ENCODE results near the gene SMIM33. TPM values are rescaled to one million over a fixed set of nuclear protein-coding genes. Genes with fewer than 3 reads are reported as not detected.

The SMIM33 gene
- total RNA-seq, 2 experiments from 2014 or later = 1.1 to 1.2 TPM

- ChIA-PET CTCF (interaction anchor here (0.8 to 4.6 kb wide), 7 partner anchors 14 to 58 kb away, joined by 3 to 14 read pairs (median 4); no protein-coding TSS in a partner anchor), POLR2A (no interaction called here)
- H3K9me3 Mint-ChIP-seq = no peaks in the 10 kb centered on the region
- no peaks in the 10 kb centered on the region for H3K27me3 Mint-ChIP-seq
- peak overlapping the region; percentile 29 for H3K4me3 Mint-ChIP-seq
- H3K36me3 Mint-ChIP-seq (ENCODE audit: low read depth) = no peaks in the 10 kb centered on the region
- peaks cover 64% of the 10 kb centered on the region for H3K4me1 Mint-ChIP-seq
- no peak for DNase-seq
- H3K27ac Mint-ChIP-seq = peak overlapping the region; percentile 92
Measured at GRCh38 chr5:139459451-139459934, 11.3 kb upstream of the SMIM33 start.

- CTCF ChIA-PET = interaction anchor here (0.6 to 1.5 kb wide), 3 partner anchors 14 to 38 kb away, joined by 3 to 4 read pairs (median 4); no protein-coding TSS in a partner anchor
- H3K36me3 Mint-ChIP-seq (ENCODE audit: low read depth) = no peaks in the 10 kb centered on the region
- H3K4me3 Mint-ChIP-seq = no peak overlapping the region
- no peaks in the 10 kb centered on the region for H3K27me3 Mint-ChIP-seq
- peaks cover 54% of the 10 kb centered on the region for H3K4me1 Mint-ChIP-seq
- no peaks in the 10 kb centered on the region for H3K9me3 Mint-ChIP-seq
- POLR2A ChIA-PET = no interaction called here
- H3K27ac Mint-ChIP-seq = peak overlapping the region; percentile 92
- DNase-seq = no peak
Measured at GRCh38 chr5:139460455-139460854, 10.3 kb upstream of the SMIM33 start.

GRCh38 chr5:139461176-139461575, 9.6 kb upstream of the SMIM33 start:
- Mint-ChIP-seq H3K4me3 (no peak overlapping the region), H3K27ac (peak overlapping the region; percentile 13), H3K36me3 (ENCODE audit: low read depth) (no peaks in the 10 kb centered on the region), H3K27me3 (no peaks in the 10 kb centered on the region), H3K9me3 (no peaks in the 10 kb centered on the region), H3K4me1 (peaks cover 50% of the 10 kb centered on the region)
- no peak for DNase-seq
- POLR2A ChIA-PET = no interaction called here
- CTCF ChIA-PET = interaction anchor here (1.2 to 2.1 kb wide), 3 partner anchors 13 to 39 kb away, joined by 4 to 9 read pairs (median 4); partner anchors contain the start of gene STING1

GRCh38 chr5:139461698-139462097, 9.1 kb upstream of the SMIM33 start:
- CTCF ChIA-PET = interaction anchor here (1.0 to 2.1 kb wide), 5 partner anchors 12 to 71 kb away, joined by 3 to 9 read pairs (median 4); partner anchors contain the start of gene STING1
- no peaks in the 10 kb centered on the region for H3K27me3 Mint-ChIP-seq
- peak overlapping the region; percentile 27 for H3K27ac Mint-ChIP-seq

GRCh38 chr5:139462586-139463276, 8.1 kb upstream of the SMIM33 start, which contains the start of gene ECSCR:
Gene ECSCR, minus strand, starts transcription at chr5:139462743. Its CDS starts 73 bp downstream, at chr5:139462670.
- ChIA-PET CTCF (interaction anchor here (0.5 to 2.1 kb wide), 7 partner anchors 11 to 72 kb away, joined by 3 to 9 read pairs (median 4); partner anchors contain the start of gene STING1), POLR2A (no interaction called here)
- no peaks in the 10 kb centered on the region for H3K9me3 Mint-ChIP-seq
- H3K4me1 Mint-ChIP-seq = peaks cover 36% of the 10 kb centered on the region
- no peak for DNase-seq
- no peaks in the 10 kb centered on the region for H3K36me3 Mint-ChIP-seq (ENCODE audit: low read depth)
- H3K4me3 Mint-ChIP-seq = no peak within 1 kb of the TSS
- no peaks in the 10 kb centered on the region for H3K27me3 Mint-ChIP-seq
- H3K27ac Mint-ChIP-seq = peak within 1 kb of the TSS; percentile 27

More at GRCh38 chr5:139461698-139462097, 9.1 kb upstream of the SMIM33 start:
- no peaks in the 10 kb centered on the region for H3K36me3 Mint-ChIP-seq (ENCODE audit: low read depth)
- H3K4me3 Mint-ChIP-seq = no peak overlapping the region
- no peak for DNase-seq
- H3K4me1 Mint-ChIP-seq = peaks cover 44% of the 10 kb centered on the region
- H3K9me3 Mint-ChIP-seq = no peaks in the 10 kb centered on the region
- POLR2A ChIA-PET = no interaction called here

- peaks cover 52% of the 10 kb centered on the region for H3K4me1 Mint-ChIP-seq
- POLR2A ChIA-PET = no interaction called here
- H3K9me3 Mint-ChIP-seq = no peaks in the 10 kb centered on the region
- no peaks in the 10 kb centered on the region for H3K27me3 Mint-ChIP-seq
- peaks cover 4% of the 10 kb centered on the region for H3K36me3 Mint-ChIP-seq (ENCODE audit: low read depth)
- CTCF ChIA-PET = interaction anchor here (0.9 to 1.6 kb wide), 2 partner anchors 10 to 48 kb away, joined by 3 read pairs; no protein-coding TSS in a partner anchor
- peak overlapping the region; percentile 73 for H3K27ac Mint-ChIP-seq
- no peak overlapping the region for H3K4me3 Mint-ChIP-seq
- no peak for DNase-seq
Measured at GRCh38 chr5:139468421-139468931, 2.3 kb upstream of the SMIM33 start.

- no peak for DNase-seq
- ChIA-PET POLR2A (no interaction called here), CTCF (interaction anchor here (0.6 to 3.2 kb wide), 3 partner anchors 11 to 42 kb away, joined by 4 to 9 read pairs (median 7); partner anchors contain the start of gene ECSCR)
- Mint-ChIP-seq H3K9me3 (no peaks in the 10 kb centered on the region), H3K27me3 (no peaks in the 10 kb centered on the region), H3K27ac (peak overlapping the region; percentile 99), H3K4me1 (peaks cover 84% of the 10 kb centered on the region), H3K4me3 (peak overlapping the region; percentile 83), H3K36me3 (ENCODE audit: low read depth) (peaks cover 34% of the 10 kb centered on the region)
Measured at GRCh38 chr5:139472386-139473030, 1.7 kb downstream of the SMIM33 start.

- Mint-ChIP-seq H3K9me3 (no peaks in the 10 kb centered on the region), H3K4me1 (peaks cover 90% of the 10 kb centered on the region), H3K27ac (peak overlapping the region; percentile 78), H3K36me3 (ENCODE audit: low read depth) (peaks cover 40% of the 10 kb centered on the region), H3K27me3 (no peaks in the 10 kb centered on the region), H3K4me3 (no peak overlapping the region)
- no peak for DNase-seq
- CTCF ChIA-PET = interaction anchor here (0.8 to 3.2 kb wide), 2 partner anchors 11 to 41 kb away, joined by 4 to 9 read pairs; partner anchors contain the start of gene ECSCR
- POLR2A ChIA-PET = interaction anchor here (0.5 kb wide), 1 partner anchor 37 kb away, joined by 6 read pairs; no protein-coding TSS in a partner anchor
Measured at GRCh38 chr5:139473105-139473504, 2.3 kb downstream of the SMIM33 start.

- Mint-ChIP-seq H3K36me3 (ENCODE audit: low read depth) (peaks cover 45% of the 10 kb centered on the region), H3K27ac (peak overlapping the region; percentile 78), H3K4me1 (peaks cover 90% of the 10 kb centered on the region), H3K4me3 (no peak overlapping the region), H3K9me3 (no peaks in the 10 kb centered on the region), H3K27me3 (no peaks in the 10 kb centered on the region)
- ChIA-PET POLR2A (interaction anchor here (0.5 kb wide), 1 partner anchor 38 kb away, joined by 6 read pairs; no protein-coding TSS in a partner anchor), CTCF (interaction anchor here (0.7 to 3.2 kb wide), 4 partner anchors 12 to 41 kb away, joined by 3 to 9 read pairs (median 4); partner anchors contain the start of gene ECSCR)
- no peak for DNase-seq
Measured at GRCh38 chr5:139473565-139473964, 2.8 kb downstream of the SMIM33 start.

- DNase-seq = no peak
- Mint-ChIP-seq H3K9me3 (no peaks in the 10 kb centered on the region), H3K27ac (peak overlapping the region; percentile 86), H3K4me1 (peaks cover 83% of the 10 kb centered on the region), H3K27me3 (no peaks in the 10 kb centered on the region), H3K36me3 (ENCODE audit: low read depth) (peaks cover 50% of the 10 kb centered on the region), H3K4me3 (peak overlapping the region; percentile 35)
- ChIA-PET POLR2A (no interaction called here), CTCF (interaction anchor here (0.6 to 3.2 kb wide), 4 partner anchors 13 to 53 kb away, joined by 3 to 9 read pairs (median 4); partner anchors contain the start of gene ECSCR)
Measured at GRCh38 chr5:139474890-139475791, 4.3 kb downstream of the SMIM33 start.

GRCh38 chr5:139475865-139476617, 5.2 kb downstream of the SMIM33 start:
- no peak for DNase-seq
- ChIA-PET POLR2A (no interaction called here), CTCF (interaction anchor here (1.4 to 1.6 kb wide), 4 partner anchors 9 to 84 kb away, joined by 3 to 6 read pairs (median 5); no protein-coding TSS in a partner anchor)
- Mint-ChIP-seq H3K27me3 (no peaks in the 10 kb centered on the region), H3K9me3 (no peaks in the 10 kb centered on the region), H3K36me3 (ENCODE audit: low read depth) (peaks cover 58% of the 10 kb centered on the region), H3K27ac (peak overlapping the region; percentile 86), H3K4me1 (peaks cover 82% of the 10 kb centered on the region), H3K4me3 (no peak overlapping the region)
